ENCODE results near the gene SELP.
A peak's percentile ranks its signal among the peaks of the same experiment; 100 is the strongest.

- TF ChIP-seq EP300 (IDR thresholded peaks at IDR 0.05; ENCODE audit: borderline replicate concordance) (no peak), CEBPB (IDR thresholded peaks at IDR 0.05) (no peak), MAX (IDR thresholded peaks at IDR 0.05) (no peak), FOXM1 (IDR thresholded peaks at IDR 0.05; ENCODE audit: borderline replicate concordance, low read depth) (no peak), EGR1 (IDR thresholded peaks at IDR 0.05) (no peak)
- TF ChIP-seq, protein P1, sequence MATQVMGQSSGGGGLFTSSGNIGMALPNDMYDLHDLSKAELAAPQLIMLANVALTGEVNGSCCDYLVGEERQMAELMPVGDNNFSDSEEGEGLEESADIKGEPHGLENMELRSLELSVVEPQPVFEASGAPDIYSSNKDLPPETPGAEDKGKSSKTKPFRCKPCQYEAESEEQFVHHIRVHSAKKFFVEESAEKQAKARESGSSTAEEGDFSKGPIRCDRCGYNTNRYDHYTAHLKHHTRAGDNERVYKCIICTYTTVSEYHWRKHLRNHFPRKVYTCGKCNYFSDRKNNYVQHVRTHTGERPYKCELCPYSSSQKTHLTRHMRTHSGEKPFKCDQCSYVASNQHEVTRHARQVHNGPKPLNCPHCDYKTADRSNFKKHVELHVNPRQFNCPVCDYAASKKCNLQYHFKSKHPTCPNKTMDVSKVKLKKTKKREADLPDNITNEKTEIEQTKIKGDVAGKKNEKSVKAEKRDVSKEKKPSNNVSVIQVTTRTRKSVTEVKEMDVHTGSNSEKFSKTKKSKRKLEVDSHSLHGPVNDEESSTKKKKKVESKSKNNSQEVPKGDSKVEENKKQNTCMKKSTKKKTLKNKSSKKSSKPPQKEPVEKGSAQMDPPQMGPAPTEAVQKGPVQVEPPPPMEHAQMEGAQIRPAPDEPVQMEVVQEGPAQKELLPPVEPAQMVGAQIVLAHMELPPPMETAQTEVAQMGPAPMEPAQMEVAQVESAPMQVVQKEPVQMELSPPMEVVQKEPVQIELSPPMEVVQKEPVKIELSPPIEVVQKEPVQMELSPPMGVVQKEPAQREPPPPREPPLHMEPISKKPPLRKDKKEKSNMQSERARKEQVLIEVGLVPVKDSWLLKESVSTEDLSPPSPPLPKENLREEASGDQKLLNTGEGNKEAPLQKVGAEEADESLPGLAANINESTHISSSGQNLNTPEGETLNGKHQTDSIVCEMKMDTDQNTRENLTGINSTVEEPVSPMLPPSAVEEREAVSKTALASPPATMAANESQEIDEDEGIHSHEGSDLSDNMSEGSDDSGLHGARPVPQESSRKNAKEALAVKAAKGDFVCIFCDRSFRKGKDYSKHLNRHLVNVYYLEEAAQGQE (IDR thresholded peaks at IDR 0.05; ENCODE audit: low read depth) = peak; percentile 90
Measured at GRCh38 chr1:169595764-169596711, 33.9 kb downstream of the SELP start.

Measured in Ishikawa (cell line).